Loucy (cell line): ENCODE measurements around the gene ACP7.

Experiments
- H2AFZ ChIP-seq: fragments of 200-600 bp; sonication (generic); 2 replicates; pipeline ENCODE4 v1.6.0; 2016; ENCODE audit warnings: antibody characterized with exemption, mild to moderate bottlenecking, low read length, moderate library complexity
- H3F3A ChIP-seq: fragments of 200-600 bp; 2 replicates; pipeline ENCODE4 v1.6.0; 2016; ENCODE audit warnings: antibody characterized with exemption, low read depth, mild to moderate bottlenecking
- H3K27me3 ChIP-seq: fragments of 200-600 bp; sonication (generic); 2 replicates; pipeline ENCODE4 v1.6.1; 2014; ENCODE audit warnings: low read length, mild to moderate bottlenecking; ENCODE audit not compliant: insufficient read depth, poor library complexity, severe bottlenecking
- H3K36me3 ChIP-seq: fragments of 200-600 bp; sonication (generic); 2 replicates; pipeline ENCODE4 v1.6.1; 2016; ENCODE audit warnings: low read length; ENCODE audit not compliant: insufficient read depth
- H3K4me1 ChIP-seq: fragments of 200-600 bp; sonication (generic); 2 replicates; pipeline ENCODE4 v1.5.1; 2014; ENCODE audit warnings: low read length, mild to moderate bottlenecking; ENCODE audit not compliant: insufficient read depth, poor library complexity, severe bottlenecking
- H3K4me2 ChIP-seq: fragments of 200-600 bp; sonication (generic); 2 replicates; pipeline ENCODE4 v1.6.0; 2014; ENCODE audit warnings: antibody characterized with exemption, low read length, low read depth, mild to moderate bottlenecking; ENCODE audit not compliant: poor library complexity, severe bottlenecking
- H3K4me3 ChIP-seq: fragments of 200-600 bp; sonication (generic); 2 replicates; pipeline ENCODE4 v1.5.1; 2014; ENCODE audit warnings: low read length, mild to moderate bottlenecking, mixed read lengths; ENCODE audit not compliant: poor library complexity, severe bottlenecking
- H3K79me2 ChIP-seq: fragments of 200-600 bp; sonication (generic); 2 replicates; pipeline ENCODE4 v1.6.1; 2014; ENCODE audit warnings: low read length; ENCODE audit not compliant: insufficient read depth
- H3K9ac ChIP-seq: fragments of 200-600 bp; sonication (generic); 2 replicates; pipeline ENCODE4 v1.6.0; 2014; ENCODE audit warnings: mild to moderate bottlenecking, low read depth, low read length, moderate library complexity; ENCODE audit not compliant: poor library complexity, severe bottlenecking
- H3K9me2 ChIP-seq: fragments of 200-600 bp; sonication (generic); replicated peaks from 2 replicates; pipeline ENCODE4 v1.6.1; 2016; ENCODE audit warnings: low read depth, low read length, mixed read lengths
- H3K9me3 ChIP-seq: fragments of 200-600 bp; sonication (generic); 2 replicates; pipeline ENCODE4 v1.6.1; 2014; ENCODE audit warnings: mild to moderate bottlenecking, antibody characterized with exemption, low read length, low read depth; ENCODE audit not compliant: insufficient read depth
- H4K20me1 ChIP-seq: fragments of 200-600 bp; sonication (generic); 2 replicates; pipeline ENCODE4 v1.6.0; 2014; ENCODE audit warnings: antibody characterized with exemption, low read length, mild to moderate bottlenecking; ENCODE audit not compliant: insufficient read depth, poor library complexity, severe bottlenecking
- EZH2phosphoT487 ChIP-seq: fragments of 200-600 bp; IDR thresholded peaks from 2 replicates; pipeline ENCODE4 v1.6.1; 2018; ENCODE audit warnings: antibody characterized with exemption, mild to moderate bottlenecking, moderate library complexity, borderline replicate concordance
- TF ChIP-seq, protein P1 (sequence below): fragments of 200-600 bp; sonication (generic); conservative IDR thresholded peaks from 2 replicates; pipeline ENCODE4 v1.5.1; 2014; ENCODE audit warnings: mild to moderate bottlenecking, antibody characterized with exemption, low read length

ACP7 gene

GRCh38 chr19:39157997-39158389 is 73.8 kb downstream of the ACP7 start:
- no peak overlapping the region for H3K4me3 ChIP-seq
- peaks cover 21% of the 10 kb centered on the region for H3K4me1 ChIP-seq
- H3K9me3 ChIP-seq = no peaks in the 10 kb centered on the region
- H3K36me3 ChIP-seq = no peaks in the 10 kb centered on the region
- TF ChIP-seq EZH2phosphoT487 = no peak
- TF ChIP-seq, protein P1, sequence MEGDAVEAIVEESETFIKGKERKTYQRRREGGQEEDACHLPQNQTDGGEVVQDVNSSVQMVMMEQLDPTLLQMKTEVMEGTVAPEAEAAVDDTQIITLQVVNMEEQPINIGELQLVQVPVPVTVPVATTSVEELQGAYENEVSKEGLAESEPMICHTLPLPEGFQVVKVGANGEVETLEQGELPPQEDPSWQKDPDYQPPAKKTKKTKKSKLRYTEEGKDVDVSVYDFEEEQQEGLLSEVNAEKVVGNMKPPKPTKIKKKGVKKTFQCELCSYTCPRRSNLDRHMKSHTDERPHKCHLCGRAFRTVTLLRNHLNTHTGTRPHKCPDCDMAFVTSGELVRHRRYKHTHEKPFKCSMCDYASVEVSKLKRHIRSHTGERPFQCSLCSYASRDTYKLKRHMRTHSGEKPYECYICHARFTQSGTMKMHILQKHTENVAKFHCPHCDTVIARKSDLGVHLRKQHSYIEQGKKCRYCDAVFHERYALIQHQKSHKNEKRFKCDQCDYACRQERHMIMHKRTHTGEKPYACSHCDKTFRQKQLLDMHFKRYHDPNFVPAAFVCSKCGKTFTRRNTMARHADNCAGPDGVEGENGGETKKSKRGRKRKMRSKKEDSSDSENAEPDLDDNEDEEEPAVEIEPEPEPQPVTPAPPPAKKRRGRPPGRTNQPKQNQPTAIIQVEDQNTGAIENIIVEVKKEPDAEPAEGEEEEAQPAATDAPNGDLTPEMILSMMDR = no peak
- no peak overlapping the region for H2AFZ ChIP-seq
- H4K20me1 ChIP-seq = peaks cover 29% of the 10 kb centered on the region
- no peaks in the 10 kb centered on the region for H3K27me3 ChIP-seq
- no peaks in the 10 kb centered on the region for H3F3A ChIP-seq
- peaks cover 76% of the 10 kb centered on the region for H3K79me2 ChIP-seq
- no peak overlapping the region for H3K9ac ChIP-seq
- no peaks in the 10 kb centered on the region for H3K9me2 ChIP-seq
- no peak overlapping the region for H3K4me2 ChIP-seq

DNA sequence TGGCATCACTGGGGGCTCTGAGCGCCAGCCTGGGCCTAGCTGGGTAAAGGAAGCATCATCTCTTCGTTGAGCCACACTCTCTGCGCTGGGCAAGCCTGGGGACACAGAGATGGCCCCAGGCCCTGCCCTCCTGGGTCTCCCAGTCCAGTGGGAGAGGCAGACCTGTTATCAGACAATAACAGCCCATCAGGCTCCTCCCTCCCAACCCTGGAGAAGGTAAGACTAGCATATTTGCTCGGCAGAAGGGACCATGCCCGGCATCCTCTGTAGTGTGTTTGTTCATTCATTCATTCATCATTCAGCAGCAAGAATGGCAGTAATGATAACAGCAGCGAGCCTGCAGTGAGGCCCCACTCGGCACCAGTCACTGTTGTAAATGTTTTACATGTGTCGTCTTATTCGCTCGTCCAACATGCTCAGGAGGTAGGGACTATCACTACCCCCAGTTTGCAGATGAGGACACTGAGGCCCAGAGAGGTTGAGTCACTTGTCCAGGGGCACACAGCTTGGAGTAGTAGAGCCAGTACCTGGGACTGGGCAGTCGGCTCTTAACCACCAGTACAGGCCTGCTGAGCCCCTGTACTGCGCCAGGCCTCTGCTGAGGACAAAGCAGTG is 74.6 kb downstream of the ACP7 start:
- Histone ChIP-seq H3K9me3 (no peaks in the 10 kb centered on the region), H2AFZ (no peak overlapping the region), H3K27me3 (no peaks in the 10 kb centered on the region), H3K4me1 (peaks cover 21% of the 10 kb centered on the region), H3K9ac (no peak overlapping the region), H3K9me2 (no peaks in the 10 kb centered on the region), H3K79me2 (peaks cover 82% of the 10 kb centered on the region), H3K4me3 (no peak overlapping the region), H4K20me1 (peaks cover 32% of the 10 kb centered on the region), H3K4me2 (no peak overlapping the region), H3F3A (no peaks in the 10 kb centered on the region), H3K36me3 (no peaks in the 10 kb centered on the region)
- TF ChIP-seq, protein P1 = no peak
- TF ChIP-seq EZH2phosphoT487 = no peak

DNA sequence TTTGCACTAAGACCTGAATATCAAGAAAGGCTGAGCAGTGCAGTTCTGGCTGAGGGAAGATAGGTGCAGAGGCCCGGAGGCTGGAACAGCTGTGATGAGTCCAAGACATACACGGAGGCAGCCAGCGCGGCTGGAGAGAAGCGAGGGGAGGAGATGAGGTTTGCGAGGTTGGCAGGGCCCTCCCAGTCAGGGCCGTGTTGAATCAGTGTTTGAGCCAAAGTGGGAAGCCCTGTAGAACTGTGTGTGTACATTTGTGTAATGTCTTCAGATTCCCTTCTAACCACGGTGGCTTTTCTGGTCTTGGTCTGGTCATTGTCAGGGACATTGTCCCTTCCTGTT is 76.3 kb downstream of the ACP7 start:
- Histone ChIP-seq H3K4me1 (peaks cover 7% of the 10 kb centered on the region), H3K9me3 (no peaks in the 10 kb centered on the region), H4K20me1 (peaks cover 29% of the 10 kb centered on the region), H2AFZ (no peak overlapping the region), H3K79me2 (peaks cover 70% of the 10 kb centered on the region; the same call in 1 of the 2 replicates), H3K9ac (no peak overlapping the region), H3K4me3 (no peak overlapping the region), H3K36me3 (no peaks in the 10 kb centered on the region), H3F3A (no peaks in the 10 kb centered on the region), H3K27me3 (no peaks in the 10 kb centered on the region), H3K4me2 (no peak overlapping the region), H3K9me2 (no peaks in the 10 kb centered on the region)
- no peak for TF ChIP-seq EZH2phosphoT487
- TF ChIP-seq, protein P1 = no peak
